ENCODE data around the gene PKN1.

GRCh38 chr19:14442891-14443631, 10.0 kb downstream of the PKN1 start:
- TF ChIP-seq MYC (IDR thresholded peaks at IDR 0.05; ENCODE audit: low read depth, low read length) (no peak), POLR2A (IDR thresholded peaks at IDR 0.05; ENCODE audit: extremely low read depth, insufficient read length) (no peak)
- TF ChIP-seq, protein P1, sequence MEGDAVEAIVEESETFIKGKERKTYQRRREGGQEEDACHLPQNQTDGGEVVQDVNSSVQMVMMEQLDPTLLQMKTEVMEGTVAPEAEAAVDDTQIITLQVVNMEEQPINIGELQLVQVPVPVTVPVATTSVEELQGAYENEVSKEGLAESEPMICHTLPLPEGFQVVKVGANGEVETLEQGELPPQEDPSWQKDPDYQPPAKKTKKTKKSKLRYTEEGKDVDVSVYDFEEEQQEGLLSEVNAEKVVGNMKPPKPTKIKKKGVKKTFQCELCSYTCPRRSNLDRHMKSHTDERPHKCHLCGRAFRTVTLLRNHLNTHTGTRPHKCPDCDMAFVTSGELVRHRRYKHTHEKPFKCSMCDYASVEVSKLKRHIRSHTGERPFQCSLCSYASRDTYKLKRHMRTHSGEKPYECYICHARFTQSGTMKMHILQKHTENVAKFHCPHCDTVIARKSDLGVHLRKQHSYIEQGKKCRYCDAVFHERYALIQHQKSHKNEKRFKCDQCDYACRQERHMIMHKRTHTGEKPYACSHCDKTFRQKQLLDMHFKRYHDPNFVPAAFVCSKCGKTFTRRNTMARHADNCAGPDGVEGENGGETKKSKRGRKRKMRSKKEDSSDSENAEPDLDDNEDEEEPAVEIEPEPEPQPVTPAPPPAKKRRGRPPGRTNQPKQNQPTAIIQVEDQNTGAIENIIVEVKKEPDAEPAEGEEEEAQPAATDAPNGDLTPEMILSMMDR (IDR thresholded peaks at IDR 0.05; ENCODE audit: low read depth, low read length), result no peak
